Activated CD8-positive, alpha-beta memory T cell treated with anti-CD3 and anti-CD28 coated beads, Interleukin-2, amount 50 U/mL, for 1 hour (primary cell): ENCODE measurements around the gene PLXNC1.

ENCODE experiments used
- DNase-seq: peaks from one replicate; pipeline ENCODE4 v3.0.0-alpha.2; 2020; ENCODE audit errors: extremely low read depth

The PLXNC1 gene

DNA sequence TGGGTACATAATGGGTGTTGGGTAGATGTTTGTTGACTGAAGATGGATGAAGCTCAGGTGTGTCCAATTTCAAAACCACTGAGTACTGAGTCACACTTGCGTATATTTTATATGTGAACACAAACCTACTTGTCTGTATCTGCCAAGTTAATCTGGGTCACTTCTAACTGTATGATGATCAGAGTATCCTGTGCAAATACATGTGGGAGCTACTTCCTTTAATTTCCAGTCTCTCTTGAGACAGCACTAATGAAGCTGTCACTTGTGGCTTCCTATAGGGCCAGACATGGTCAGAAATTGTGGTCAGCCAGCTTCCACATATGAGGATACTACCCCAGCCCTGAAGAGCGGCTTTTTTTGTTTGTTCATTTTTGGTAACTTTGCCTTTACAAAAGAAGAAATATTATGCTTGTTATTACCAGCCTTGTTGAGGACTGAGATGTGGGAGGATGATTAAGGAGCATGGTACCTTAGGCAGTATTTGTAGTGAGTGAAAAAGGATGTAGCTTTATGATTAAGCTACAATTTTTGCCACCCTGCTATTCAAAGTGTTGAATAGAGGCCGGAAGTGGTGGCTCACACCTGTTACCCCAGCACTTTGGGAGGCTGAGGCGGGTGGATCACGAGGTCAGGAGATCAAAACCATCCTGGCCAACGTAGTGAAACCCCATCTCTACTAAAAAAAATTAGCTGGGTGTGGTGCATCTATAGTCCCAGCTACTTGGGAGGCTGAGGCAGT lies 32.4 kb downstream of the PLXNC1 start:
- DNase-seq: no peak

DNA sequence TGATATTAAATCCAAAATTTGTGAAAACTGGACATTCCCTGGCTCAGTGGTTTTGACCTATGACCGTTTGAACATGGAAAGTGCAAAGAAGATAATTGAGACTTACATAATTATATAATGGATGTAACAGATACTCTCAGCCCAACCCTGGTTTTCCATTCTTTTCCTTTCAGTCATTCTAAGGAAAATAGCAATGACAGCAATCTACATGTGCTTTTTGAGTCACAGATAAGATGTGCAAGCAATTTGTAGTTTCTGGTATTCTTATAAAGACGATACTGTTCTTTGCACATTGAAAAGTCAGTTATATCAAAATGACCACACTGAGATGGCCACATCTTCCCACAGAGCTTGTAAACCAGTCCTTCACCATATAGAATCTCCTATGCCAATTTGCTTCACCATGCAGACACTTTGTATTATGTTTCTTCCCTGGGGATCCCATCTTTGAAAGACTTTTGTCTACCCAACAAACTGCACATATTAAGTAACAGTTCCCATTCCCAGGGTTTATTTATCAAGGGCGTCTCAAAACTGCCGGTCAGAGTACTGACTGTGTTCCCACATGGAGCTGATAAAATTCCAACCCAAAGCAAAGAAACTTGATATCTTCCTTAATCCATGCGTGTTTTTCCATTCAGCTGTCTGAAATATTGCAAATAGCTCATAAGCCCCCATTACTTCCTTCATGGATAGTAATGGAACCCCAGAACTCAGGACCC lies 34.8 kb downstream of the PLXNC1 start:
- no peak for DNase-seq

DNA sequence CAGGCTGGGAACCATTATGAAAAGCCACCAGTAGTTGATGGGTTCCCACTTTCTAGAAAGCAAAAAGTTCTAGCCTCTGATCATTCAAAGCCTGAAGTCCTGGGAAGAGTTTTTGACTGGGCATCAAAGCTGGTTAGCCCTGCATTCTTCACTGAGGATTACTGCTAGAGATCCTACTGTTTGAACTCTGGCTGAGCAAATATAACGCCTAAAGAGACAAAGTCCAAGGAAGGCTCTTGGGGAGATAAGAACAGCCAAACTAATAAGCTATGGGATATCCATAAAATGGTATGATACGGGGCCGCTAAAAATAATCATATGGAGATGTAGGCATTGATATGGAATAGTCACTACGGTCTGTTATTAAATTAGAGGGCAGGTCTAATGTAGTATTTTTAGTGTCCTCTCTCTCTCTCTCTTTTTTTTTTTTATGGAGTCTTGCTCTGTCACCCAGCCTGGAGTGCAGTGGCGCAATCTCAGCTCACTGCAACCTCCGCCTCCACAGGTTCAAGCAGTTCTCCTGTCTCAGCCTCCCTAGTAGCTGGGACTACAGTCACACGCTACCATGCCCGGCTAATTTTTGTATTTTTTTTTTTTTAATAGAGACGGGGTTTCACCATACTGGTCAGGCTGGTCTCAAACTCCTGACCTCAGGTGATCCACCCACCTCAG lies 35.5 kb downstream of the PLXNC1 start:
- no peak for DNase-seq

DNA sequence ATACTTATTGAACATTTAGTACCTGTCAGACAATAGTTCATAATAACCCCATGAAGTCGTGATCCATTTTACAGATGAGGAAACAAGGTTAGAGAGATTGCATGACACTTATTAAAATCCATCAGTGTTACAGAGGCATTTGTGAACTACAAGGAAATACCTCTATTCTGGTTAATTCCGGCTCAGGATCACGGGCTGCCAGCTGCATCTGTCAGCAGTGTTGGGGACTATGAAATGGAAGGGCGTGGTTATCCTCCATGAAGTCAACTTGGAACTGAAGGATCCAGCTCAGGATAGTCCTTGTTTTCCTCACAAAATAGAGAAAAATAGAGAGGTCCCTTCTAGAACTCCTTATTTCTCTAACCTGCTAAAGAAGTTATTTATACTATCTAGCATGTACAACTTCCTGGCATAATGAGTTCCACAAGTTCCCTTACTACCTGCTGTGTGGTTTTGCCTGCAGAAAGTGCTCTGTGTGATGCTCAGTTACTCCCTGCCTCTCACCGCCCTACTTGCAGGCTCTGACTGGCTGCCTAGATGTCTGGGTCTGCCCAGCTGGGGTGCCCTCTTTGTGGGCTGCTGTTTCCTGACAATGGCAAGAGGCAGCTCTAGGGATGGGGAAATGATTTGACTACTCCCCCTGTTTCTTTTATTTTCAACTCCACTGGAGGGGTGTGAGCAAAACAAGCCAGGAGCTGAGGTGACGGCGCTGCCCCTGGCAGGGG lies 36.8 kb downstream of the PLXNC1 start:
- DNase-seq: no peak

DNA sequence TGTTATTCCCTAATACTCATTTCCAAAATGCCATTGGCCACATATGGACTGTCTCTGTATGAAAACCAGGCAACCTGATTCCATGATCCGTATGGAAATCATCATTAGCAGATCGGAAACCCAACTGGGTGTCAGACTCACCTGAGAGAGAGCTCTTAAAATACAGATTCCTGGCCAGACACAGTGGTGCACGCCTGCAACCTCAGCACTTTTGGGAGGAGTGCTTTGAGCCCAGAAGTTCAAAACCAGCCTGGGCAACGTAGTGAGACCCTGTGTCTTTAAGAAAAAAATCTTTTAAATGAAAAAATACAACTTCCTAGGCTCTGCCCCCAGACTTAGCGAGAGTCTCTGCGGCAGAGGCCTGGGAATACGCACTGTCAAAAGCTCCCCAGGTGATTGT lies 37.4 kb downstream of the PLXNC1 start:
- no peak for DNase-seq

DNA sequence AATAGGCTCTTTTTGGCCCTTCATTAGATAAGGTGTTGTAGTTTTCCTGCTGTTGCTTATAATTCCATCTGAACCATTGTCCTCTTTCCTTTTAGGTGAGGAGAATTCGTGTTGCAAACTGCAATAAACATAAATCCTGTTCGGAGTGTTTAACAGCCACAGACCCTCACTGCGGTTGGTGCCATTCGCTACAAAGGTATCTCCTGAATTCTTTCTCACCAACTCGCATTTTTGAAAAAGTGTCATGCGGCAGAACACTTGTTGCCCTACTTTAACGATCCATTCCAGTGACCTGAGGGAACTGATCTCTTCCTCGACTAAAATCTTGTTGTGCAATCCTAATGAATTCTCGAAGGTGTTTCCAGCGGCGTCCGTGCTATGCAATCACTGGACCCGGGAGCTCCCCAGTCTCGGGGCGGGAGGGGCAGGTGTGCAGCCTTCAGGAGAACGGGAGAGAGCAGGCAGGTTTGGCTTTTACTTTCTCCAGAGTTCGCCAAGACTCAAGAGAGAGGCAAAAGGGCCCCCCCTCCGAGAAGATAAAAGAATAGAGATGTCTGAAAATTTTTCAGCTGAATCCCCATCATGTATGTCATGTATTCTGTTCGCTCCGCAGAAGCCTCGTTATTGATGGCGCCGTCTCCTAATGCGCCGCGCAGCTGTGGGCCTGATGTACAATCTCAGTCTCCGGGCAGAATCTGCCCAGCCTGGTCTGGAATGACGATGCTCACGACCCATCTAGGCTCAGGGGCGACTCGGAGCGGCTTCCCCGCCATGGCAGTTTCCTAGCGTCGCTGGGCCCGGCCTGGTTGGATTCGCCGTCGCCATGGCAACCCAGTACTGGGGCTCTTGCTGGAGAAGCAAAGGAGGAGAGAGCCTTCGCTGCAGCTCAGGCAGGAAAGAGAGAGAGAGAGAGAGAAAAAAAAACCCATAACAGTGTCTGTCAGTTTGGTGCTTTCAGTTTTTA lies 38.2 kb downstream of the PLXNC1 start:
- no peak for DNase-seq

DNA sequence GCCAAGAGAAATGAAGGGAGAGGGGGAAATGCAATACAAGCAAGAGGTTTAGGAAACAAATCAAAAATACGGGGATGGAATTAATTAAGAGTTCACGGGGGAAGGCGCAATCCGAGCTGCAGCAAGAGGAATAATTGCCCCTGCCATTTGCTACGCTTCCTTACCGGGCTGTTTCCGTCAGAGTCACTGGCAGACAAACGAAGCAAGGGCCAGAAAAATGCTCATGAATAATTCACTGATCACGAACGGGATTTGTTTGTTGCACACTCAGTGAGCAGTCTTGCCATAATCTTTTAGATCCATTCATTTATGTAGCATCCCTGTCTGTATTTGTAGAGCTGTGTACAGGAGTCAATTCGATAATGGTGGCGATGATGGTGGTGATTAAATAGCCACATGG lies 39.0 kb downstream of the PLXNC1 start:
- DNase-seq: no peak

DNA sequence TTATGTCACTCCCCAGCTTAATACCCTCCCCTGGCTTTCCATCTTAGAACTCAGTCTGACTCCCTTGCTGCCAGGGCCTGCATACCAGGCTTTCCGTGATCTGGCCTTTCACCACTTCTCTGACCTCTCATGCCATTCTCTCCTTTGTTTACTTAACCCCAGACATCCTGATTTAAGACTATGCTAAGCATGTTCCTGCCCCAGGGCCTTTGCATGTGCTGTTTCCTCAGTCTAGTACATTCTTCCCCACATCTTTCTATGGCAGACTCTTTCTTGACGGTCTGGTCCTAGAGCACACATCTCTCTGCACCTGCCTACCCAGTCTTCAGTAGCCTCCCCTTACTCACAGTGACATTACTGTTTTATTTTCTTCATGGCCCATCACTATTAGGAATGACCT lies 42.2 kb downstream of the PLXNC1 start:
- DNase-seq: no peak

DNA sequence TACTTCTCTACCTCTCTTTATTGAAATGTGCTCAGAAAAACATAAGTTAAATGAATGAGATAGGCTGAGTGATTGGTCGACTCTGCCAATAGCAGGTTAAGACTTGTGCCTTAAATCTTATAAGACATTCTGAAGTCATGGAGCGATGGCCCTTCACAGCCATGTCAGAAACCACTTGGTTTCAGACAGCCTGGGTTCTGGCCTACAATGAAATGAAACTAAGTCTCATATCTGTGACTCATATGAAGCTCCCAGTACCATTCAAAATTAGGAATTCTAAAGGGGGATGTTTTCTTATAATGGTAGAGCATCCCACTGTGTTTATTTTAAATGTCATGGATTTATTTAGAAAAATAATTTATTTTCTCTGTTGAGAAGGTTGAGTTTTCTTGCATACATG lies 42.6 kb downstream of the PLXNC1 start:
- no peak for DNase-seq

DNA sequence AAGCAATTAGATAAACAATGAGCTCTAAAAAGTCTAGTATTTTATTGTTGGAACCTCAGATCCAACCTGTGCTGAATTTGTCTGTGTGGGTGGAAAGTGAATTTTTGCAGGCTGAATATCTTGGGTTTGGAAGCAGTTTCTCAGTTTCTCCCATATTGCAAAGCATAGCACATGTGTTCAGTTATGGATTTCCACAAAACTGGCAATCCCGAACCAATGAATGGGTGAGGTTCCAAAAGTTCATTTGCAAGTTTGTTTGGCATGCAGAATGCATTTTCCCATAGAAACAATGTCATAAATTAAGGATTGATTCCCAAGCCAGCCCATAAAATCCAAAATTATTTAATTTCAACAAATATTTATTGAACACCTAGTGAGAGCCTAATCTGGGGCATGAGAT lies 43.4 kb downstream of the PLXNC1 start:
- DNase-seq: no peak

DNA sequence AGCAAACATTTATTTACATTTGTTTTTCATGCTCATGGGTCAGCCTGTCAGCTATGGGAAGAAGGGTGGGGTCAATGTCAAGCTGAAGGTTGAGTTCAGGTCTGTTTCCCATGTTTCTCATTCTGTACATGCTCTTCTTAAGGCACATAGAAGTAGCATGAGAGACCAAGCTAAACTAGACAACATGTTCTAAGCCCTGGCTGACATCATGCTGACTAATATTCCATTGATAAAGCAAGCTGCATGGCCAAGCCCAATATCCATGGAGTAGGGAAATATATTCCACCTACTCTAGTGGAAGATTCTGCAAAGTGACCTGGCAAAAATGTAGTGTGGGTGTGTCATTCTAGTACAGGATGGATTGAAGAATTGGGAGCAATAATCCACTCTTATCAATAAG lies 44.1 kb downstream of the PLXNC1 start:
- DNase-seq: no peak

DNA sequence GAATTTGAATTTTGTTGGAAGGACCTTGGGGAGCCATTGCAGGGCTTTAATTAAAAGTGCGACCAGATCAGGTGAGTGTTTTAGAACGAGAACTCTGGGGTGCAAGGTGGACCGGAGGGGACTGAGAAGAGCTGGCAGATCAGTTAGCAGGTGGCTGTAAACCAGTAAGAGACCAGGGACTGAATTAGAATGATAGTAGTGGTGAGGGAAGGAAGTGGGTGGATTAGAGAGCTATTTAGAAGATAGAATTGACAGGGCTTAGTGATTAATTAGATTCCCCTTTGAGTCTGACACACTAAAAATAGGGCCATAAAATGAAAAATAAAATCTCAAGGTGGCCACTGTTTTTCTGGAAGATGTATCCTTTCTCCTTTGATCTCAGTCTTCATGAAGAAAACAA lies 44.8 kb downstream of the PLXNC1 start:
- DNase-seq: no peak

DNA sequence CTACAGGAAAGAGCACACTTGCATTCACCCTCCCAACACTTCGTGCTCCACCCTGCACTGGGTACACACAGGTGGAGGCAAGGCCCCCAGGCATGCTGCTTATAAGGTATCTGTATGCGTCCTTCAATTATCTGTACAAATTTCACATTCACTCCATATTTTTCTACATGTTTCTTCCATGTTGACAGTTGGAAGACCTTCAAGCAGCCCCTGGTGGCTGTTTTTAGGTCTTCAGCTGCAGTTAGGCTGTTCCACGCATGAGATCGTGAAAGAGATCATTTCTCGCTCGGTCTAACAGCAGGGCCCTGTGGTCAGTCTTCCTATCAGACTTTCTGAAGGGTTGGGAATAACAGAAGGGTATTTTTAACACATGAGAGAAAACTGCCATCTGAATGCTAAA lies 47.1 kb downstream of the PLXNC1 start:
- no peak for DNase-seq

DNA sequence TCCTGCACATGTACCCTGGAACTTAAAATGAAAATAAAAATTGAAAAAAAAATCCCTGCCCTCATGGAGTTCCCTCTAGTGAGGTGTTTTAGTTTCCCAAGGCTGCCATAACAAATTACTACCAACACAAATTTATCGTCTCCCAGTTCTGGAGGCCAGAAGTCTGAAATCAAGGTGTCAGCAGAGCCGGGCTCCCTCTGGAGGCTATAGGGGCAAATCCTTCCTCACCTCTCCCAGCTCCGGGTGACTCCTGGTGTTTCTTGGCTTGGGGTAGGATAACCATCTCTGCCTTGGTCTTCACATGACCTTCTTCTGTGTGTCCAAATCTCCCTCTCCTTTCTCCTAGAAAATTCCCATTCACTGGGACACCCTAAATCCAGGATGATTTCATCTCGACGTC lies 50.1 kb downstream of the PLXNC1 start:
- DNase-seq: no peak

DNA sequence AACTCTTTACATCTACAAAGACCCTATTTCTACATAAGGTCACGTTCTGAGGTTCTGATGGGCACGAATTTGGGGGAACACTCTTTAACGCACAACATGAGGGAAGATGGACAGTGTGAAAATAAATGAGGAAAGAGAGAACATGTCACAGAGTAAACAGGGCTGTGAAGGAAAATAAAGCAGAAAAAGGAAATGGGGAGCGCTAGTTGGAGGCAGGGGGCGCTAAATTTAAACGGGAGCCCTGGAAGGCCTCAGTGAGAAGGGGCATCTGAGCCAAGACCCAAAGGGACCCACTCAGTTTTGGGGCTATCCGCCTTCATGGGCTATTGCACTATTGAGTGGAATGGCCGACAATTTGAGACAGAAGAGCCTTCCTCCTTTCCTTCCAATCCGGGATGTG lies 50.5 kb downstream of the PLXNC1 start:
- no peak for DNase-seq

DNA sequence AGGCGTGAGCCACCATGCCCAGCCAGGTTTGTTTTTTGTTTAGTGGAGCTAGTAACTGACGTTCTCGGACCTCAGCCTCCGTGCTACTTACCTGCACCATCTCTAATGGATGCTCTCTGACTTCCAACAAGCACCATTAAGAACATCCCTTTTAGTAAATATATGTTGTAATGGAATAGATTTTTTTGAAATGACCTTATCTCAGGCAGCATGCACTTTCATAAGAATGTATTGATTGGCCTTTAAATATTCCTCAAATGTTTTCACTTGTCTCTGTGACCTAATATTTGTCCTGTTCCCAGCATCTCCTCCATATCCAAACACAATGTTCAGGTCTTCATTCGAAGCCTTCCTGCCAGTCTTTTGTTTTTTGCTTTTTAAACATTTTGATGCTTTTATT lies 51.7 kb downstream of the PLXNC1 start:
- no peak for DNase-seq

DNA sequence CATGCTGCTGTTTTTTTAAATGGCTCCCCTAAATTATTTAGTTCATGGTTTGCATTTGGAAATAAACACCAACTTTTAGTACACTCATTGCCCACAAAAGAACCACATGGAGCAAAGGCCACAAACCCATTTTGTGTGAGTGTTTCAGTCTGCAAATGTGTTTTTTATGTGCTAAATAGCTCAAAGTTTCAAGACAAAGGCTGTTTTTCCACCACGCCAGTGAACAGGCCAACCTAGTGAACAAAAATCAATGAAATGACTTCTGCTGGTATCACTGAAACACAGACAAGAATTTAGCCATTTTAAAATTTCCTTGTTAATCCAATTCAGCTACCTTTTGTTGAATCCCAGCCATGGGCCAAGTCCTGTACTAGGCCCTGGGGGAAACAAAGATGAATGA lies 52.3 kb downstream of the PLXNC1 start:
- no peak for DNase-seq

DNA sequence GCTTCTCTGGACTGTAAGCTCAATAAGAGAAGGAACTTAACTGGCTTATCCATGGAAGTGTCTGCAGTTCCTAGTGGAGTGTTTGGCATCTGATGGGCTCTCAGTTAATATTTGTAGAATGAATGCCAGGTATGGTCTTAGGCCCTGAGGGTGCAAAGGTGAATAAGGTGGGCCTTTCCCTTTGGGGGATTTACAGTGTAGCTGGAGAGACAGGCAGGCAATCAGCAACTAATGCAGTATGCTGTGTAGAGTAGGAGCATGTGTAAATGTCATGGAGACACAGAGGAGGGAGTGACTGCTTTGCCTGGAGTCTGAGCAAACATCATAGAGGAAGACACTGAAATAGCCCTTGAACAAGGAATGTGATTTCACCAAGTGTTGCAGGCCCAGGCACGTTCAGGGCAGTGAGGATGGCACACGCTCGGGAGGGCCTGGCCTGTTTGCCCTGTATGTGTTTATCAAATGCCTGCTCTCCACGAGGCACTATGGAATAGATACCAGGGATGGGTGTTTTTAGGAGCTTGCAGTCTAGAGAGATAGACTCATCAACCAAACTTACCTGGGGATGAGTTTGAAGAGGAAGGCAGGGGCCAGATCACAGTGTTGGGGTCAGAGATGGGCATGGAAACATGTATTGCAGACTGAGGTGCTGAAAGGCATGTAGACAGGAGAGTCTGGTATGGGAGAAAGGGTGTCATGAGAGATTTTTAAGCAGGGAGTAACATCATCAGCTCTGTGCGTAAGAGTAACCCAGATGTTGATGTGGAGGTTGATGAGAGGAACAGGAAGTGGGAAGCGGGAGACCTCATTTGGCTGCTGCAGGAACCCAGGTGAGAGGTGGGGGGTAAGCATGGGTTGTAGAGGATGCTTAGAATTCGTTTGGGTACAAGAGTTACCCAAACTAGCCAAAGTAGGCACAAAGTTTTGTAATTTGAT lies 54.1 kb downstream of the PLXNC1 start:
- DNase-seq: no peak

DNA sequence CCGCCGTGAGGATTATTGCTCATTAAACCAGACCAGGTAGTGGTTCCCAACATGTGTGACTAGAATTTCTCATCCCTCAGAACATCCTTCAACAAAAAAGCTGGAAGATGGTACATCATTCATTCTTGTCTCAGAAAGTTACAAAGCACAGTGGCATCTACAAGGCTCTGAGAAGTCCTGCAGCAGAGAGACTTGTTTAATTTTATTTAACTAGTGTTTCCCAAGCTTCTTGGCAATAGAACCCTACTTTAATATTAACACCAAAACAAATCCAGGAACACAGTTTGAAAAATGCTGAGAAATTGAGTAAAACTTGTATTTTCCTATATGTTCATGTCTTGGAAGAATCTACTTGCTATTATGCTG lies 54.8 kb downstream of the PLXNC1 start:
- DNase-seq: no peak

DNA sequence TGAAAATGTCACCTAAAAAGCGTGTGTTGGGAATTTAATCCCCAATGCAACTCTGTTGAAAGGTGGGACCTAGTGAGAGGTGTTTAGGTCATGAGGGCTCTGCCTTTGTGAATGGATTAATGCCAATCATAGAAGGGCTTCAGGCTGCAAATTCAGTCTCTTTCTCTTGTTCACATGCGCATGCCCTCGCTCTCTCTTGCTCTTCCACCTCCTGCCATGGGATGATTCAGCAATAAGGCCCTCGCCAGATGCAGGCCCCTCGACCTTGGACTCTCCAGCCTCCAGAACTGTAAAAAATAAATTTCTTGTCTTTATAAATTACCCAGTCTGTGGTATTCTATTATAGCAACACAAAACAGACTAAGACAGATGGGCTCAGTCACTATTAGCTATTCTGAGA lies 55.4 kb downstream of the PLXNC1 start:
- DNase-seq: no peak
